Endodermal cell (in vitro differentiated cells): ENCODE measurements around the gene BRCA2. TPM values are rescaled to one million over a fixed set of nuclear protein-coding genes. Genes with fewer than 3 reads are reported as not detected.

ENCODE experiments used
- DNase-seq: peaks from one replicate; pipeline ENCODE4 v3.0.0-alpha.2; 2017
- H3K27ac ChIP-seq: 2 replicates; pipeline ENCODE4 v1.5.1; 2013; ENCODE audit warnings: mild to moderate bottlenecking, low read depth, low read length, moderate library complexity
- H3K27me3 ChIP-seq: 2 replicates; pipeline ENCODE4 v1.6.1; 2013; ENCODE audit warnings: mild to moderate bottlenecking, low read length, moderate library complexity; ENCODE audit not compliant: insufficient read depth, control insufficient read depth, poor library complexity, severe bottlenecking
- H3K36me3 ChIP-seq: 2 replicates; pipeline ENCODE4 v1.7.0; 2013; ENCODE audit warnings: mild to moderate bottlenecking, low read length, moderate library complexity; ENCODE audit not compliant: control insufficient read depth, insufficient read depth
- H3K4me1 ChIP-seq: one replicate; pipeline ENCODE4 v1.7.0; 2013; ENCODE audit warnings: low read length; ENCODE audit not compliant: control insufficient read depth, insufficient read depth
- H3K4me3 ChIP-seq: 2 replicates; pipeline ENCODE4 v1.5.1; 2013; ENCODE audit warnings: mild to moderate bottlenecking, low read length, moderate library complexity
- H3K9ac ChIP-seq: 2 replicates; pipeline ENCODE4 v1.6.1; 2013; ENCODE audit warnings: mild to moderate bottlenecking, low read length, moderate library complexity; ENCODE audit not compliant: poor library complexity, severe bottlenecking; ENCODE audit errors: extremely low read depth
- H3K9me3 ChIP-seq: 2 replicates; pipeline ENCODE4 v1.6.1; 2013; ENCODE audit warnings: mild to moderate bottlenecking, low read length, moderate library complexity; ENCODE audit not compliant: control insufficient read depth
- H3K27ac Mint-ChIP-seq: 2 replicates; pipeline ENCODE4 v1.8.0; 2020; ENCODE audit warnings: mixed read lengths
- H3K27me3 Mint-ChIP-seq: 2 replicates; pipeline ENCODE4 v1.8.0; 2021; ENCODE audit warnings: mild to moderate bottlenecking, mixed read lengths; ENCODE audit not compliant: insufficient read depth
- H3K36me3 Mint-ChIP-seq: 2 replicates; pipeline ENCODE4 v1.8.0; 2020; ENCODE audit warnings: low read depth, mixed read lengths
- H3K4me1 Mint-ChIP-seq: 2 replicates; pipeline ENCODE4 v1.8.0; 2020; ENCODE audit warnings: mixed read lengths
- H3K4me3 Mint-ChIP-seq: 2 replicates; pipeline ENCODE4 v1.8.0; 2020; ENCODE audit warnings: mild to moderate bottlenecking, moderate library complexity, mixed read lengths
- H3K9me3 Mint-ChIP-seq: 2 replicates; pipeline ENCODE4 v1.8.0; 2020; ENCODE audit warnings: mild to moderate bottlenecking, mixed read lengths
- CTCF ChIP-seq: fragments of 200-600 bp; sonication (generic); conservative IDR thresholded peaks from 2 replicates; pipeline ENCODE4 v1.5.0; 2021; ENCODE audit warnings: antibody characterized with exemption, mild to moderate bottlenecking
- WGBS, 2 experiments: methylation state at CpG; one replicate each; pipeline versions ENCODE4 v1.1.5 to v1.1.7; 2013; ENCODE audit warnings: missing lambda C conversion rate in 2 of 2, mixed read lengths in 1 of 2; ENCODE audit not compliant: insufficient coverage in 1 of 2, insufficient read length in 1 of 2; 5-methylcytosine and 5-hydroxymethylcytosine counted together
- total RNA-seq, 2 donors: library from RNA; stranded (reverse); fragmentation: NEBNext Ultra II Directional in 1 of 2; extraction: Animal tissue kit (Norgen Biotek cat#: 25700) in 1 of 2; gene quantifications; 2 replicates in 1 of 2; 3 replicates in 1 of 2; pipeline ENCODE4 v1.2.1, GENCODE V29; 2021

The BRCA2 gene
- total RNA-seq, 2 donors from 2014 or later: 25.7 to 27.8 TPM

- Mint-ChIP-seq H3K4me1 (peaks cover 1% of the 10 kb centered on the region), H3K27me3 (no peaks in the 10 kb centered on the region), H3K27ac (no peak overlapping the region), H3K4me3 (no peak overlapping the region), H3K9me3 (no peaks in the 10 kb centered on the region), H3K36me3 (no peaks in the 10 kb centered on the region)
- H3K4me3 ChIP-seq: no peak overlapping the region
- H3K27ac ChIP-seq: no peak overlapping the region
- no peak overlapping the region for H3K9ac ChIP-seq
- no peaks in the 10 kb centered on the region for H3K36me3 ChIP-seq
- H3K4me1 ChIP-seq: no peaks in the 10 kb centered on the region
- H3K9me3 ChIP-seq: no peaks in the 10 kb centered on the region
- TF ChIP-seq CTCF: no peak
- 76 to 83% methylated on average over 8 of the region's 8 CpGs for WGBS, 2 experiments
- no peaks in the 10 kb centered on the region for H3K27me3 ChIP-seq
- DNase-seq: no peak
Observed at GRCh38 chr13:32300406-32300805, 14.9 kb upstream of the BRCA2 start.

- Mint-ChIP-seq H3K36me3 (no peaks in the 10 kb centered on the region), H3K4me1 (peaks cover 1% of the 10 kb centered on the region), H3K27me3 (no peaks in the 10 kb centered on the region), H3K9me3 (no peaks in the 10 kb centered on the region), H3K4me3 (no peak overlapping the region), H3K27ac (no peak overlapping the region)
- no peak for DNase-seq
- H3K36me3 ChIP-seq: no peaks in the 10 kb centered on the region
- no peak for TF ChIP-seq CTCF
- no peak overlapping the region for H3K27ac ChIP-seq
- WGBS, 2 experiments: 100% methylated on average over 1 of the region's 1 CpG
- H3K4me3 ChIP-seq: no peak overlapping the region
- H3K9ac ChIP-seq: no peak overlapping the region
- no peaks in the 10 kb centered on the region for H3K4me1 ChIP-seq
- H3K27me3 ChIP-seq: no peaks in the 10 kb centered on the region
- no peaks in the 10 kb centered on the region for H3K9me3 ChIP-seq
Observed at GRCh38 chr13:32300920-32301319, 14.4 kb upstream of the BRCA2 start.

- Mint-ChIP-seq H3K4me1 (peaks cover 1% of the 10 kb centered on the region), H3K36me3 (no peaks in the 10 kb centered on the region), H3K27me3 (no peaks in the 10 kb centered on the region), H3K9me3 (no peaks in the 10 kb centered on the region), H3K4me3 (no peak overlapping the region), H3K27ac (no peak overlapping the region)
- TF ChIP-seq CTCF: no peak
- no peaks in the 10 kb centered on the region for H3K27me3 ChIP-seq
- no peaks in the 10 kb centered on the region for H3K4me1 ChIP-seq
- 78 to 82% methylated on average over 1 to 2 of the region's 2 CpGs for WGBS, 2 experiments
- H3K36me3 ChIP-seq: no peaks in the 10 kb centered on the region
- DNase-seq: no peak
- H3K27ac ChIP-seq: no peak overlapping the region
- H3K9ac ChIP-seq: no peak overlapping the region
- H3K4me3 ChIP-seq: no peak overlapping the region
- H3K9me3 ChIP-seq: no peaks in the 10 kb centered on the region
Observed at GRCh38 chr13:32302461-32302860, 12.8 kb upstream of the BRCA2 start.
